Head of caudate nucleus (tissue), 42 donors: ENCODE data around the gene EPAS1.
A peak's percentile ranks its signal among the peaks of the same experiment; 100 is the strongest.

ENCODE experiments used
- DNase-seq, 42 donors: peaks; one replicate each; pipeline versions ENCODE4 v3.0.0 to v3.0.0-alpha.2; 2020 to 2021; ENCODE audit warnings: mixed read lengths in 7 of 42
- intact Hi-C: fragments of 100-400 bp; cut with DNase I; formaldehyde crosslinking; loops from one replicate; pipeline ENCODE4 v1.15.0; 2022

Gene EPAS1

DNA sequence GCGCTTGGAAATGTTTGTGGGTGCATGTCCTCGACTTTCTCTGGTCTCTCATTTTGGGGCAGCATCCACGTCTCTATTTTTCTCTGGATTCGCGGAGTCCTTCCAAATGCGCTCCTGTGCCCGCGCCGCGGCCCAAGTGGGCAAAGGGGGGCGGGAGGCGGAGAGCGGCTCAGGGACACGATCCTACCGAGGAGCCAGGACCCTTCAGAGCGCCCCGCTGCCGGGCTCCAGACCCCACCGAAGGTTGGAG lies 990 bp downstream of the EPAS1 start:
- peak in 6 of 42 donors; percentile 6 to 25 (median 14) for DNase-seq

DNA sequence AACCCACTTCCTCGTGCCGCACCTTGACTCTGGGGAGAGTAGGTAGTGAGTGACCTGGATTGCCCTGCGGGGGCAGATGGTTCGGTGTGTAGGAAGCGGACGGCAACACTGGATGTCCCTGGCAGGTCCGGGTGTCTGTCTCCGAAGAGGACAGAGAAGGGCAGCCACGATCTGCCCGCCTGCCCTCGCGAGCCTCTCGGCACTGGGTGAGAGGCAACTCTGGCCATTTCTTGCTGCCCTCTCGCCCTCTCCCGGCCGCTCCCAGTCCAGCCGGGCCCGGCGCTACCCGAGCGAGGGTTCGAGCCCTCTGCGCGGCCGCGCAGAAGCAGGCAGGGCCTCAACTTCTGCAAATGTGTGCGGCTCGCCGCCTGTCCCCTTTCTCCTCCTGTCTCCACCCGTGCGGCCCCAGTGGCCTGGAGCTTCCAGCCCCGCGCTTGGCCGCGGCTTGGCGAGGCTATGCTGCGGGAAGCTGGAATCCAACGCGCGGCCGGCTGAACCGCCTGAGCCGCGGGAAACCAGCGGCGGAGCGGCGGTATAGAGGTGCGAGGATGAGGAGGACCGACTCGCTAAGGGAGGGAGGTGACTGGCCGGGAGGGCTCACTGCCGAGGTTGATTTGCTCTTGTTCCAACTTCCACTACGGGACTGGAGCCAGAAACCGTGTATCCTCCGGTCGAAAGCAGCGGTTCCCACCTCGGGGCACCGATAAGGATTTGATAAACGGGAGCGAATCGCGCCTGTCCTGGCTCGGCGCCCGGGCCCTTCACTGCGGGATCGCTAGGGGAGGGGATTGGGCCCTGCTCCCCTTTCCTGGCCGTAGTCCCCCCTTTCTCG lies 1.5 kb downstream of the EPAS1 start:
- DNase-seq = peak in 32 of 42 donors; percentile 6 to 58 (median 24)
- intact Hi-C loops = no loop called here

More for the DNA sequence above, 990 bp downstream of the EPAS1 start:
- intact Hi-C loops = no loop called here

GRCh38 chr2:46299365-46300263 lies 2.4 kb downstream of the EPAS1 start:
- DNase-seq = peak in 37 of 42 donors; percentile 16 to 73 (median 41)
- intact Hi-C loops = no loop called here

GRCh38 chr2:46300406-46300832 lies 3.2 kb downstream of the EPAS1 start:
- no peak for DNase-seq

DNA sequence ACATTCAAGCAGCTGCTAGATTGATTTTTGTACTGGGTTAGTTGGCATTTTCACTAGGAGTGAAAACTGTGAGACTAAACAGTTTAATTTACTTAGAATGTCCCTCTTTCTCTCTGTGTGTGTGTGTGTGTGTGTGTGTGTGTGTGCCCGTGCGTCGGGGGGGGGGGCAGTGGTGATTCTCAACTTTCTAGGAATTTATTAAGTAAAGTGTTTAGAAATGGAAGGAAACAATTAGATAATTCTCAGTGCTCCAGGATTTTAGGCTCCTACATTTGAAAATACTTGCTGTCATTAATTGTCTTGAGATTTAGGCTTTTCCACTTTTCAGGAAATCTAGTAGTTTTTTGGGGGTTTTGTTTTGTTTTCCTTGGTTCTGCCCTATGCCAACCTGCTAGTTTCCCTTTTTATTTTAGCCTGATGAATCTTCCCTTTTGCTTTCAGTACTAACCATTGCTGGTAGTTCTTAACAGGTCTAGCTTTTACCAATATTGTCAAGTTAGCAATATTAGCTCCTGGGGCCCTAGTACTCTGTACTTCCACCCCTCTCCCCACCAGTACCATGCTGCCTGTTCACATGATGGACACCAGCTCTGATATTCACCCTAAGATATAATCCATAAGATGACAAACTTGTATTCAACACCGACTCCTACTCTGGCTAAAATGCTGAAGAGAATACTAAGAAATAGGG lies 4.9 kb downstream of the EPAS1 start:
- intact Hi-C loops = no loop called here
- no peak for DNase-seq

More at GRCh38 chr2:46300406-46300832, 3.2 kb downstream of the EPAS1 start:
- intact Hi-C loops = no loop called here

GRCh38 chr2:46303233-46303632 lies 6.0 kb downstream of the EPAS1 start:
- intact Hi-C loops = no loop called here
- no peak for DNase-seq

GRCh38 chr2:46303822-46304221 lies 6.6 kb downstream of the EPAS1 start:
- no peak for DNase-seq
- intact Hi-C loops = no loop called here

DNA sequence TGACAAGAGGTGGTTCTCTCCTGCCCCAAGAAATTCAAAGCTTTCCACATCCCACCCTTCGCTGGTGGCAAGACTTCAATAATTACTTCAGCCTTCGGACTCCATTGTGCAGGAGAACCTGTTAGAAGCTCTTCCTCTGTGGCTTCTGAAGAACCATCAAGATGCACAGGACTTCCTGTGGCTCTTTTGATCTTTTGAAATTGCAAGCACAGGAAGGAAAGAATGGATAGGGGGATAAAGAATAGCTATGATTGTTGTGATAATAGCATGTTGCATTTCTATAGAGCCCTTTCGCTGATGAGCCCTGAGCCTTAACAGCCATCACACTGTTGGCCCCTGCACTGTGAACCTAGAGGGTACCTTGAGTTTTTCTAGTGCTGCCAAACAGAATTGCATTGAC lies 7.4 kb downstream of the EPAS1 start:
- DNase-seq = no peak
- intact Hi-C loops = no loop called here

DNA sequence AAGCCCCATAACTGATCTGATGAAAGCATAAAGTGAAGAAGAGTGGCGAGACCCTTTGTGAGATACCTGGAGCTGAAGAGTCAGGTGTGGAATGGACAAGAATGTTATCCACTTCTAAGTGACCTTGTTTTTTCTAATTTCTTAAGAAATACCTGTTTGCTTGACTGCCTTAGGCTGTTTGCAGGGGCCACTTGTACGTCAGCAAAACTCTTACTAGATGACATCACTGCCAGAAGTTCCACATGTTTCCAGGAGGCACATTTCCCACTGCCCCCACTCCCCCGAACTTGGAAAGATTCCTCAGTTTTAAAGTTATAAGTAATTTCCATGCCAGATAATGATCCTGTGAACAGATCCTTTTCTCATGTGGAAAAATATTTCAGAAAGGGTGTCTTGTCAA lies 8.0 kb downstream of the EPAS1 start:
- intact Hi-C loops = no loop called here
- no peak for DNase-seq

- no peak for DNase-seq
- intact Hi-C loops = no loop called here
Observed at GRCh38 chr2:46305767-46306166, 8.6 kb downstream of the EPAS1 start.

GRCh38 chr2:46306330-46306751 lies 9.1 kb downstream of the EPAS1 start:
- no peak for DNase-seq
- intact Hi-C loops = no loop called here

- DNase-seq = no peak
- intact Hi-C loops = no loop called here
Observed at GRCh38 chr2:46306988-46307655, 9.9 kb downstream of the EPAS1 start.

GRCh38 chr2:46308081-46308480 lies 10.9 kb downstream of the EPAS1 start:
- intact Hi-C loops = no loop called here
- DNase-seq = no peak

DNA sequence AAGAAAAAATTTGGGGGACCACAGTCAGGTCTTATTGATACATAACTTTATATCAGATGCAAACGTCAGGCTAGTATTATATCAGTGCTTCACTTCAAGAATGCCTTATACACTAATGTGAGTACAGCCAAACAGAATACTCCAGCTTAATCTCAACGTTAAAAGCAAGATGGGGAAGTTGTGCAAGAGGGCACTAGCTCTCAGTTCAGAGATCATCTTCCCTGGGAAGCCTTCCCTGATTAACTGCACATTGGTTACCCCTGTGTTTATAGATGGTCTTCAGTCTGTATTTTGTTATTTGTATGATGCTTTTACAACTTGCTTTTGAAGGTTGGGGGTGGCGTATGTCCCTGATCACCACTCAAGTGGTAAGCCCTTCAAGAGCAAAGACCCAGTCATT lies 11.4 kb downstream of the EPAS1 start:
- intact Hi-C loops = no loop called here
- no peak for DNase-seq

- intact Hi-C loops = no loop called here
- DNase-seq = no peak
Observed at GRCh38 chr2:46309052-46309953, 12.1 kb downstream of the EPAS1 start.

DNA sequence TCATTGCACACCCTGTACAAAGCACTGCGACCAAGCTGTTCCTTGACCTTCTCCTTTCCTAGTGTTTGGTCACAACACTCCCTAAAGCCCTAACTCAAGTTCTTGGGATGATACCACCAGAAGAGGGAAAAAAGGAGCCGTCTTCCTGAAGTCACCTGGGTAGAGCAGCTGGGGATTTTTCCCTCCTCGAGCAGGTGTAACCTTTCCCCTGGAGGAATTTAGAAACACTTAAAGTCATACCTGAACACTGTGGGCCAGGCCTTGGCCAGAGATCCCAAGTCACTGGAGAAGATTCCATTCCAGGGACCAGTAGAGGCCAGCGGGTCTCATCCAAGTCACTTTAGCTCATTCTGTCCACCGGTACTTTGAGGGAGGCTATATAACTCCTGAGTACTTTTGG lies 13.2 kb downstream of the EPAS1 start:
- intact Hi-C loops = no loop called here
- no peak for DNase-seq

GRCh38 chr2:46311651-46312223 lies 14.5 kb downstream of the EPAS1 start:
- DNase-seq = no peak
- intact Hi-C loops = no loop called here

DNA sequence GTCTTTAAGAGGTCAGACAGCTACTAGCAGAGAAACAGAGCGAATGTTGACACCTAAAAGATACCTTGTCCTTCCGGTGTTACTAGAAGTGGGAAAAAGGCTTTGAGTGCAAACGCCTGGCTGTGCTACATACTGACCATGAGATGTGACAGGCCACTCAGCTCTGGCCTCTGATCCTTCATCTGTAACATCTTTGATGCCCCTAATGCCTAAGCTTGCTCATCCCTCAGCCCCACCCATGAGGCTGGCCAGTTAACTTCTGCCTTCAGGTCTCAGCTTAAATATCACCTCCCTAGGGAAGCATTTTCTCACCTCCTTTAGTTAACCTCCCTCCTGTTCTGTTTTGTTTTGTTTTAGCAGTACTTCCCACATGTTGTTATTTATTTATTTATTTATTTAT lies 15.9 kb downstream of the EPAS1 start:
- DNase-seq = no peak
- intact Hi-C loops = no loop called here
